Left cardiac atrium (tissue), 4 donors: ENCODE data around the gene TTI1. TPM values are rescaled to one million over a fixed set of nuclear protein-coding genes. Genes with fewer than 3 reads are reported as not detected.

Experiments
- ATAC-seq, 2 donors: fragments of 200-7000 bp; cut with Tn5 transposase; one replicate each; pipeline ENCODE4 v1.9.1; 2020; ENCODE audit warnings: mild to moderate bottlenecking in 2 of 2, moderate library complexity in 2 of 2
- DNase-seq: peaks from one replicate; pipeline ENCODE4 v3.0.0-alpha.2; 2020
- intact Hi-C, 2 donors: fragments of 100-400 bp; cut with DNase I; formaldehyde crosslinking; loops; one replicate each; pipeline versions ENCODE4 v1.14.1 to v1.15.1; 2022 to 2023
- total RNA-seq, 2 donors: library from RNA; stranded (reverse); fragmentation: NEBNext Ultra II Directional; extraction: Animal tissue kit (Norgen Biotek cat#: 25700); gene quantifications; one replicate each; pipeline ENCODE4 v1.2.1, GENCODE V29; 2021
- donor health status: DM: no; HTN: yes; CAD: no.
- donor health status: DM: no; HTN: yes; CAD: no; lungs with severe emphysema.
- donor health status: DM: yes; HTN: yes; CAD: no.
- donor health status: Dilated cardiomyopathy.

TTI1 gene
- total RNA-seq, 2 donors from 2014 or later: 11.6 to 11.9 TPM

DNA sequence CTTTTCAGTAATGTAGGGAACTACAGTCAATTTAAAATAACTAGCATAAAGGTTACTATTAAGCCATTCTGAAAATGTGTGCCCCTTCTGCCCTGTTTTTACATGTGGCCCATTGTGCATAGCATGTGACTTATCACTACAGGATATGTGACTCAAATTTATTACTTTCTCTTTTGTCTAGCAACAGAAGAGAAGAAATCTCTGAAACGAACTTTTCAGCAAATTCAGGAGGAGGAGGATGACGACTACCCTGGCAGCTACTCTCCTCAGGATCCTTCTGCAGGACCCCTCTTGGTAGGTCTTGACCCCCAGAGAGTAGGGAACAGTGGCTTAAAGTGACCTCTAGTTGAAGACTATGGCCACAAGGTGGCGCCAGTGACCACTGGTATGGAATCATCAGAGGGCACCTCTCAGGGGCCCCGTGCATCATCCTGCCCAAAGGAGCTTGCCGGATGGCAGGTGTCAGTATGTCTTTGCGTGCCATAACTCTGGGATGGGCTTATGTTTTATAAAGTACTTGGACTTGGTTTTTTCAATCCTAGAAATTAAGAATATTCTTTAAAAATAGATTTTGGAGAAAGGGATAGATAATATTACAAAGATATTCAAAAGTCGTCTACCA lies 24.2 kb upstream of the TTI1 start:
- ATAC-seq: peak; percentile 92 to 94
- peak; percentile 93 for DNase-seq
- intact Hi-C loops: loop anchor here in 1 of 2 donors (5.0 kb wide), 2 partner anchors 110 to 265 kb away; partner anchors contain the start of gene TGM2

DNA sequence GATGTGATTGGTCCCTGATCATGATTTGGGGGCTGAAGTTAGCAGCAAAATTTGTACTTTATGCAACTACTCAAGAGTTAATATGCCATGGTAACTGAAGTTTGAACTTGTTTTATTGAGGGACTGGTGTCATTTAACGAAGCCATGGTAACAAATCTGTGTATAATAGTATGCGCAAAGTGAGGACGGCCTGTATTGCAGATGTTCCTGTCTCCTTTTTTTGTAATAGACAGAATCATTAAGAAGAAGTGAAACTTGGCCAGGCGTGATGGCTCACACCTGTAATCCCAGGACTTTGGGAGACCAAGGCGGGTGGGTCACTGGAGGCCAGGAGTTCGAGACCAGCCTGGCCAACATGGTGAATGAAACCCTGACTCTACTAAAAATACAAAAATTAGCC lies 22.6 kb upstream of the TTI1 start:
- DNase-seq (no peak), ATAC-seq (no peak)
- intact Hi-C loops: loop anchor here in 1 of 2 donors (5.0 kb wide), 2 partner anchors 111 to 266 kb away; partner anchors contain the start of gene TGM2

DNA sequence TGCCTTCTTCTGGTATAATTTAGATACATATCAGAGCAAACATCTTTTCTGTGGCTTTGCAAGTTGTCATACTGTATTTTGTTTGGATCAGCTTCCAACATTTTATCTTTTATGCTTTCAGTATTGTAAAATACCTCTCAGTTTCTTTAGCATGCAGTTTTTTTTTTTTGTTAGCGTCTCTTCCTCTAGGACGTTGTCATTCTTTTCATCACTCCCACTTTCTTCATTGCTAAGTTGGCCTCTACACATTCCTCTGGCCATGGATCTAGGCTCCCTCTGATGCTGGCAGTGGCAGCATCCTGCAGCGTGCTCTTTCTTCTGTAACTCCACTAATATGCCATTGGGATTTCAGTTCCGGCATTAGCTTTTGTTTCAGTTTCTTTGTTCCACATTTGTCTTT lies 22.0 kb upstream of the TTI1 start:
- DNase-seq (no peak), ATAC-seq (no peak)
- intact Hi-C loops: loop anchor here in 1 of 2 donors (5.0 kb wide), 2 partner anchors 112 to 267 kb away; partner anchors contain the start of gene TGM2

DNA sequence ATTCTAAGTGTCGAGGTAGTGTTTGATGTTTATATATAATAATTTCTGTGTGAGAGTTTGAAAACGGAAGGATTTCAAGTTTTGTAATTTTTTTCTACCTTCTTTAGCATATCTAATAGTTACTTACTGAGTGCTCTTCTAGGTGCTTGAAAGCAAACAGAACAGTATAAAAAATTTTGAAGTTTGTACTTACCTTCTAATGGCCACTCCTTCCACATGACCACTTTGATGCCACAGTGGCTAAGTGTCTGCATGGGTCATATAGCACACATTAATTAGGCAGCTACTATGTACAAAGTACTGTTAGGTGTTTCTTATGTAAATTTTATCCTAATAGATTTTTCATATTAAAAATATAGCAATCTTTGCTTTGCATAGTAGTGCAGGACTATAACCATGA lies 21.4 kb upstream of the TTI1 start:
- intact Hi-C loops: loop anchor here in 1 of 2 donors (5.0 kb wide), 2 partner anchors 113 to 268 kb away; partner anchors contain the start of gene TGM2
- DNase-seq (no peak), ATAC-seq (no peak)

DNA sequence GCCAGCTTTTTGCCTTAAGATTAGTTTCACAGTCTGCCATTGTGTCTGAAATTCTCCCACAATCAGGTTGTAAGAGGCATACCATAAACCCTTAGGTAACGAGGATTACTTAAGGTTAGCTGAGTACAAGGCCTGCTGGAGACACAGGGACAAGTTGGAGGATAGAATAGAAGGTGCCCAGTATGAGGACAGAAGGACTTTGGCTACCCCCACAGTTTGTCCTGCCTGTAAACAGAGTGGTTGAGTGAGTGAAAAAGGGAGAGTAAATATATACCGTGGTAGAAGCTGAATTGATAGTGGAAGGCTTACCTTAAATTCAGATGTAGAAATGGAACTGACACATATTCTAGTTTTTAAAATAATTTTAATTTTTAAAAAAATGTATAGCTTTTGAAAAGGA lies 19.6 kb upstream of the TTI1 start:
- DNase-seq (no peak), ATAC-seq (no peak)
- intact Hi-C loops: no loop called here

DNA sequence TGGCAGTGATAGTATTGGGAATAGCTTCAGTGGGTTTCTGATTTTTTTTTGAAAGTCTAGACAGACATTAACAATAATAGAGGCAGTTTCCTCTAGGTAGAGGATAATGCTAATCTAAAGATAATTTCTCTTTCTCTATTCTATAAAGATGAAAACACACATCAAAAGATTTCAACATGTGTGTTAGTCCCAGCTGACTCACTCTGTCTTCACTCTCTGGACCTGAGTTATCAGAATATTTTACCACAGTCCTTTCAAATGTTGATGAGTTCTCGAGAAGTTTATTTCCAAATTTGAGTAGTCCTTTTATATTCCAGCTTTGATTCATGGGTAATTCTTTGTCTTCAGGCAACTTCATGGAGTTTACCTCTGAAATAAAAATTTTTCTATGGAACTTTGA lies 17.4 kb upstream of the TTI1 start:
- intact Hi-C loops: no loop called here
- DNase-seq (no peak), ATAC-seq (peak in 1 of 2 donors; percentile 70)

DNA sequence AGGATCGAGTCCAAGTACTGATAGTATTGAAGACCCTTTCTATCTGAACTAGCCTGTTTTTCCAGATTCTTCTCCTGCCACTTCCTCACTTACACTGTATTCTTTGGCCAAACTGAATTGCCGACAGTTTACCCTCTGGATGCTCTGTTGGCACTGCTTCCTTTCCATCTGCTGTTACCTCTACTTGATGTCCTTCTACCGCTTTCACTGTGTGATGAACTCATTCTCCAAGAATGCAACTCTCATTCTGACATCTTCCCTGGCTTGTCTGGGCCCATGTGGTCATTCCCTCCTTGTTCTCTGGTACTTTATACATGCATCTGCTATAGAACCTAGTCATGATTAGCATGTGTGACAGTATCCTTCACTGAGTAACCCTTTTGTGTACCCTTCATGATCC lies 16.5 kb upstream of the TTI1 start:
- intact Hi-C loops: no loop called here
- ATAC-seq: peak; percentile 15 to 70
- DNase-seq: no peak

DNA sequence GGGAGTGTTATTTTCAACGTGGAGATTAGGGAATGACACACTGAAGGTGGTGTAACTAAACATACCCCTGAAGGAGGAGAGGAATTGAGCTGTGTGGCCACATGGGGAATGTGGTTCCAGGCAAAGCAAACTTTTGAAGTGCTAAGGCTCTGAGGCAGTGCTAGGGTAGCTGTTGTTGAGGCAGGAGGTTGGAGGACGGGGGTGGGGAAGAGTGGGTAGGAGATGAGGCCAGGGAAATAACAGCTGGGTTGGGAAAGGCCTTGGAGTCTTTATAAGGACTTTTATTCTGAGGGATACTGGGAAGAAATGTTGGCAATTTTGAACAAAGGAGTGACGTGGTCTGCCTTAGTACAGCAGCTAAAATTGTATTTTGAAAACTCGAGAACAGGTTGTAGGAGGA lies 13.3 kb upstream of the TTI1 start:
- DNase-seq (peak; percentile 23), ATAC-seq (peak; percentile 50 to 55)
- intact Hi-C loops: no loop called here

DNA sequence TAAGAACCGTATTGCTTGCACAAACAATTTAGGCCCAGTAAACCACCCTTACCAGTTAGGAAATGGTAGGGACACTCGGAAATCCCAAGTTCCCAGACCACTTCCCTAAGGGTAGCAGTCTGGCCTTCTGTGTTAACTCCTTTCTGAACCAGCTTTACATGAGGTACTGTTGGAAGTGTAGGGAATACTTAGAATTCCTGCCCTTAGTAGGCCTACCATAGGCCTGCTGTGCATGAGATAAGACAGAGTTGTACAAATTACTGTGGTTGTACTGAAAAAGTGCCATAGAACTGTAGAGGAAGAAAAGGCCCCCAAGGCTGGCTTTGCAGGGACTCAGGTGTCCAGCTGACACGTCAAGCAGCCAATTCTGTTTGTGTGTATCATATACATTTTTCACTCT lies 11.4 kb upstream of the TTI1 start:
- DNase-seq: no peak
- no peak for ATAC-seq
- intact Hi-C loops: no loop called here

DNA sequence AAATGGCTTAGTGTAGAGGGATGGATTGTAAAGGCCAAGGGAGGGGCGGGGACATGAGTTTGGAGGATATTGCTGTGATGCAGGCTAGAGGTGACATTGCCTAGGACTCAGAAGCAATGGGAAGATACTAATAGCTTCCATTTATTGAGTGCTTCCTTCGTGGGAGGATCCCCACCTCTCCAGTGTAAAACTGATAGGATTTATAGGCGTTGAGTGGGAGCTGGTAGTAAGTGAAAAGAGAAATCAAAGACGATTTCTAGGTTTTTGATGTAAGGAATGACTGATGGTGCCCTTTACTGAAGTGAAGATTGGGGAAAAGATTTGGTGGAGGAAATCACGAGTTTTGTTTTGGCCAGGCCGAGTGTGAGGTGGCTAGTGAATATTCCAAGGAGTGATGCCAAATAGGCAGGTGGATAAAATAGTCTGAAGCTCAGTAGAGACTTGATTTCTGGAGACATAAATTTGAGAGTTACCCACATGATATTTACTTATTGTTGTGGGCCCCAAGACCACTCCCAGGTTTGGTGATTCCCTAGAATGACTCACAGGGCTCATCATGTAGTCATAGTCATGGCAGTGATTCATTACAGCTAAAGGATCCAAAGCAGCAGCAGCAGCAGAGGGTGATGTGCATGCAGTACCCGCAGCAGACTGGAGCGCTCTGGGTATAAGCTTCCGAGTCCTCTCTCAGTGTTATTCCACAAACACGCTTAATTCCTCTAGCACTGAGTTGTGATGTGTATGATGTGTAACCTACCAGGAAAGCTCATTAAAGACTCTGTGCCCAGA lies 10.4 kb upstream of the TTI1 start:
- ATAC-seq (peak in 1 of 2 donors; percentile 79), DNase-seq (no peak)
- intact Hi-C loops: no loop called here

DNA sequence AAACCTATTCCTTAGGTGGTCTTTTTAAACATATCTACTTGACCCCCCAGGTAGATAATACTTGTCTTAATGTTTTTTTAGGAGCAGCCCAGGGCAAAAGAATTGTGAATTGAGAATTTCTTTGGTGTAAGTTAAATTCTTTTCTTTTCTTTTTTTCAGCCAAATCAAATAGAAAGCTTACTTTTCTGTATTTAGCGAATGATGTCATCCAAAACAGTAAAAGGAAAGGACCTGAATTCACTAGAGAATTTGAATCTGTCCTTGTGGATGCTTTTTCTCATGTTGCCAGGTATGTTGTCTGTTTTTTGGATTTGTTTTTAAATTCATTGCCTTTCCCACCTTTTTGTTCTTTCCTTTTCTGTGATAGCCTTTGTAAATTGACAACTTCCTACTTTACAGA lies 7.0 kb upstream of the TTI1 start:
- intact Hi-C loops: no loop called here
- ATAC-seq: no peak
- DNase-seq: no peak

DNA sequence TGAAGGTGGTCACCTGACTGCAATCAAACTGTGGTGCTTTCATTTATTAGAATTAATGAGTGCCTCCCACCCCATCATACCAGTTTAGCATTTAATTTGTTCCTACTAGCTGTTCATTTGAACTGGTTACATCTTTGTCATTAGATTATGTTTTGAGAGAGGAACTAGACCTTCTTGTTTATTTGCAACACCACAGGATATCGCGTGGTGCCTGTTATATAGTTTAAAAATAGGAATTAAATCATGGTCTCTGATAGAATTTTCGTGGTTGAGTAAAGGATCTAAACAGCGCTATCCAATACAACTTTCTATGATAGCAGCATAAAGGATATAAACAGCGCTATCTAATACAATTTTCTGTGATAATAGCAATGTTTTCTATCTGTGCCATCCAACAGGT lies 3.1 kb upstream of the TTI1 start:
- ATAC-seq (no peak), DNase-seq (no peak)
- intact Hi-C loops: no loop called here

DNA sequence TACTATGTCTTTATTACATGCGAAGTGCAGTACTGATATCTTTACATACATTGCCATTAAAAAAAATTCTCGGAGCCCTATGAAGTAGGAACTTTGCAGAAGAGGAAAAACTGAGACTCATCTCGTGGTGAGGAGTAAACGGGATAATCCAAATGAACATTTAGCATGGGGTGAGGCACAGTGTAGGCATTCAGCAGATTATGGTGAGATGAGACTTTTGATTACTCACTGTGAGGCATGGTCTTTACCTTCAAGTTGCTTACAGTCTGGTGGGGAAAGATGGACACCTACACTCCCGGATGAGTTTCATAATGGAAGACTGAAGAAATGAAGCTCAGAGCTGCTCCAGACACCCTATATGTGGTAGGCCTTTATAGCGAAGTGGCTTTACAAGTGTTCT lies 1.7 kb upstream of the TTI1 start:
- ATAC-seq (no peak), DNase-seq (no peak)
- intact Hi-C loops: no loop called here

DNA sequence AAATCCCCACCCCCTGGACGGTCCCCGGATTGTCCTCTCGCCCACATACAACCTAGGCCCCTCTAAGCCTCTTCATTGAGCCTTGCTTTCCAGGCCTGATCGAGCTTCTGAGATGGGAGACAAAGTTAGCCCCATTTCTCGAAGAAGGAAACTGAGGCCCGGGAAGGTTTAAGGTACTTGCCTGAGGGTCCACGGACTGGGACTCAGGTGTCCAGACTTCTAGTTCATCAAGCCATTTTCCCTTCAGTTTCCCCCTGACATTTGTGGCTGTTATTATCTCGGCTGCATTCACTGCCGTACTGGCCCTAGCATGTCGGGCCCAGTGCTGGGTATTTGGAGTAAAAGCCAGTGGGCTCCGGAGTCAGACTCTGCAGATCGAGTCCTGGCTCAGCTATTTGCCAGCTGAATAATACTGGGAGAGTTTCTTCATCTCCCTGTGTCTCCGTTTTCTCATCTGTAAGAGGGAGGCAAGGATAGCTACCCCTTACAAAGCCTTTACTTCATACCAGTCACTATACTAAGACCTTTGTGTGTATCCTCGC lies 923 bp upstream of the TTI1 start:
- DNase-seq (no peak), ATAC-seq (peak; percentile 23 to 24)
- intact Hi-C loops: no loop called here

DNA sequence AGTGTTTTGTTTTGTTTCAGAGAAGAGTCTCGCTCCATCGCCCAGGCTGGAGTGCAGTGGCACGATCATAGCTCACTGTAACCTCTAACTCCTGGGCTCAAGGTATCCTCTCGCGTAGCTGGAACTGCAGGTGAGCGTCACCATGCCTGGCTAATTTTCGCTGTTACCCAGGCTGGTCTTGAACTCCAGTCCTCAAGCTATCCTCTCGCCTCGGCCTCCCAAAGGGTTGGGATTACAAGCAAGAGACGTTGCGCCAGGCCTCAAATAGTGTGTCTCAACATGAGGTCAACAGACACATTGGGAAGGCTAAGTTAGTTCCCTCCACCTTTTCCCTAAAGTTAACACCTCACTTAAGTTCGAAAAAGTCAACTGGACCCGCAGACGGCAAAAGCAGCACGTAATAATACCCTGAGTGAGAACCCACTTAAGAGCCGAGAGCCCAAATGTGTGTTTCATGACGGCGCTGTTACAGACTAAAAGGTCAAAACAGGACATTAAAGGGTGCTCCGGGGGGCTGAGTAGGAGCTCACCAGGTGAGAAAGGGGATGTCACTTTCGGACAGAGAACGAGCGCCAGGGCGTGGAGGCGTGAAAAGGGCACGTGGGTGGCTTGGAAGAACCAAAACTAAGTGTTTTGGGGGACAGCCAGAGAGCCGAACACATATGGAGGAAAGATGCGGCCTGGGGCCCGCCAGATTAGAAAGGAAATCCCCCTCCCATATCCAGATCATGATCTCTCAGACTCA lies 499 bp downstream of the TTI1 start:
- DNase-seq: no peak
- ATAC-seq: peak; percentile 28 to 42
- intact Hi-C loops: no loop called here

DNA sequence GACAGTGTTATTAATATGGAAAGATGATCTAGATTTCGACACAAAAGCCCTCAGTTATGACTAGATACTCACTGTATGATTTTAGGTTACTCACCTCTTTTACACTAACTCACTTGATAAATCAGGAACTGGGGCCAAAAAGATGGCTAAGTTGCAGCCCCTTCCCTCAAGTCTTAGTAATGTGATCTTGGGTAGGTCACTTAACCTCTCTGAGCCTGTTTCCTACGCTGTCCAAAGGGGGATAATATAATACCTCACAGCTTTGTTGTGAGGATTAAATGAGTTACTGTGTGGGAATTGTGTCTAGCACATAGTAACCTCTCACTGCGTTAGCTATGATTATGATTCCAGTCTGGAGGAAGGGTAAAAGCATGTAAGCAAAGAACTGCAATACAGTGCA lies 1.3 kb downstream of the TTI1 start:
- DNase-seq (no peak), ATAC-seq (no peak)
- intact Hi-C loops: no loop called here

DNA sequence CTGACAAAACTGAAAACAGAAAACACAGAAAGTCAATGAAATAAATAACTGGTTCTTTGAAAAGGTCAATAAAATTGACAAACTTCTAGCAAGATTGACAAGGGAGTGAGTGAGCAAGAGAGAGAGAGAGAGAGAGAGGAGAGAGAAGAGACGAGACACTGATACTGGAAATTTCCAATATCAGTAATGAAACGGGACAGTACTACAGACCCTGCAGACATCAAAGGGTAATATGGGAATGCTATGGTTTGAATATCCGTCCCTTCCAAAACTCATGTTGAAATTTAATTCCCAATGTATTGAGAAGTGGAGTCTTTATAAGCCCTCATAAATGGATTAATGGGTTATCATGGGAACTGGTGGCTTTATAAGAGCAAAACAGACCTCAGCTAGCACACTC lies 3.8 kb downstream of the TTI1 start:
- intact Hi-C loops: no loop called here
- DNase-seq: no peak
- no peak for ATAC-seq

DNA sequence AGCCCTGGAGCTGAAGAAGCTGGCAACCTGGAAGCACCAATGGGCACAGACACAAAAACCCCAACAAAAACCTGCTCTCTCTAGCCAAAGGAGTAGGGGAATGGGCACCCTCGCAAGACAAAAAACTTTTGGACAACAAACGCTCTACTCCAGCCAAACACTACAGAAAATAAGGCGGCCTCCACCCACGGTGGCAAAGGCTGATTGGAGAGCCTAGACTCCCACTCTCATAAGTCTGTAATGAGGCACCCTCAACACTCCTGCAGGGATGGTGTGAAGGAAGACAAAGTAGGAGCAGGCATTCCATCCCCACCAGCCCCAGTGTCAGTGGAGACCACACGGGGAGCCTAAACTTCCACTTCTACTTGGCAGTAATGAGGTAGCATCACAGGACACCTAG lies 8.8 kb downstream of the TTI1 start:
- DNase-seq (no peak), ATAC-seq (no peak)
- intact Hi-C loops: no loop called here

DNA sequence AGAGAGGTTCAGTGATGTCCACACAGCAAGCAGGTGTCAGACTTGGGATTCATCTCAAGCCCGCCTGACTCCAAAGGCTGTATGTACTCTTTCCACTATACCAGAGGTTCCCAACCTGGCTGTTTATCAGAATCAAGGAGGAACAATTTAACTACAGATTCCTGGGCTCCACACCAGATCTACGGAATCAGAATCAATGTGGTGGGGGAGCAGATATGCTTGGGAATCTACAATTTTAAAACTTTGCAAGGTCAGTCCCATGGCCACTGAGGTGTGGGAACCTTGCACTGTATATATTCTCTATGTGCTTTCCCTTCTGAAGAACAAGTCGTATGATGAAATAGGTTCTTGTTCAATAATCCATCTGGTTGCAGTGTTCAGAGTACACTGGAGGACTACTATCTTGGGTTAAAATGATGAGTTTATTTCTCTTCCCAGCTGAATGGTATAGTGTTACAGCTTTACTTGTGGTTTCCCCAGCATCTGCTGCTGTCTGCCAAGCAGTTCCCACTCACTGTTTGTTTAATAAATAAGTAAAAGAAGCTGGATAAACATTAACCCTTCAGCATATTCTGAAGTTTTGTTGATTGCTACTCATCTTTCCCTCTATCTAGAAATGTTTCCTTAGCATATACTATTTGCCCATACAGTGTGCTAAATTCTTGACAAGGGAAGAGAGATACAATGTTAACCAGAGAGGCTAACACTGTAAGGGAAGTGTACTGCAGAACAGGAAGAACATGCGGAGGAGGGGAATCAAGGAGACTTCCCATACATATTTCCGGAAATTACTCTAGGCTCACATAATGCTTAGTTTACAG lies 9.9 kb downstream of the TTI1 start:
- DNase-seq: no peak
- ATAC-seq: no peak
- intact Hi-C loops: no loop called here
